Measurements from ENCODE around the gene ZNF415.
A peak's percentile ranks its signal among the peaks of the same experiment; 100 is the strongest.

Gene ZNF415

DNA sequence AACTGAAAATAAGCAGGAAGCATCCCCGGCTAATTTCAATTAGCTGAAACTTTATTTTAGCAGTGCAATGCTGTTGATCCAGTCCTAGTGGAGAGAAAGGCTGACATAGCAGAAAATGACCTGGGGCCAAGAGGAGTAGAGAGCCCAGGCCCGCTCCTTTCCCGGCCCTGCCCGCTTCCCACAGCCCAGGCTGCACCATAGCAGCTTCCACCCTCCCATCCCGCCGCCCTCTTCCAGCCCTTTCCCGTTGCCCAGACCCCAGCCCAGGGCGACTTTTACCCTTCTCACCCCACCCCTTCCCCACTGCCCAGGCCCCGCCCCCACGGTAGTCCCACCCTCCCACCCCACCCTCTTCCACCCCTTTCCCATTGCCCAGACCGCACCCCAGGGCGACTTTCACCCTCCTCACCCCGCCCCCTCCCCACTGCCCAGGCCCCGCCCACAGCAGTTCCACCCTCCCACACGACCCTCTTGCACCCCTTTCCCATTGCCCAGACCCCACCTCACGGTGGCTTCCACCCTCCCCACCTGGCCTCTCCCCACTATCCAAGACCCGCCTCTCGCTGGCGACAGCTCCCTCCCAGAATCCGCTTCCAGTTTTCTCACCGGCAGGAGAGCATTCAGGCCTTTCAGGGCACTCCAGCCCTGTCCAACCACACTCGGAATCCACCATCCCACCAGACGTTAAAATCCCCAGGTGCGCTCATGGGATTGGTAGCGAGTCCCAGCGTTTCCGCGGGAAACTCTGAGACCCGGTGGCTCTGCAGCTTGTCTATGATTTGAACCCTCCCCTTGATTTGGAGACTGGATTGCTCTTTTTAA lies 37.7 kb downstream of the ZNF415 start:
- DNase-seq (ENCODE audit: low read depth, low spot score), result no peak
- H3K4me3 ChIP-seq (ENCODE audit: low read depth, low read length), result no peak overlapping the region
- in situ Hi-C loops (cut with HindIII; ENCODE audit: low sequenced_read_pairs), result no loop called here
- TF ChIP-seq, protein P1, sequence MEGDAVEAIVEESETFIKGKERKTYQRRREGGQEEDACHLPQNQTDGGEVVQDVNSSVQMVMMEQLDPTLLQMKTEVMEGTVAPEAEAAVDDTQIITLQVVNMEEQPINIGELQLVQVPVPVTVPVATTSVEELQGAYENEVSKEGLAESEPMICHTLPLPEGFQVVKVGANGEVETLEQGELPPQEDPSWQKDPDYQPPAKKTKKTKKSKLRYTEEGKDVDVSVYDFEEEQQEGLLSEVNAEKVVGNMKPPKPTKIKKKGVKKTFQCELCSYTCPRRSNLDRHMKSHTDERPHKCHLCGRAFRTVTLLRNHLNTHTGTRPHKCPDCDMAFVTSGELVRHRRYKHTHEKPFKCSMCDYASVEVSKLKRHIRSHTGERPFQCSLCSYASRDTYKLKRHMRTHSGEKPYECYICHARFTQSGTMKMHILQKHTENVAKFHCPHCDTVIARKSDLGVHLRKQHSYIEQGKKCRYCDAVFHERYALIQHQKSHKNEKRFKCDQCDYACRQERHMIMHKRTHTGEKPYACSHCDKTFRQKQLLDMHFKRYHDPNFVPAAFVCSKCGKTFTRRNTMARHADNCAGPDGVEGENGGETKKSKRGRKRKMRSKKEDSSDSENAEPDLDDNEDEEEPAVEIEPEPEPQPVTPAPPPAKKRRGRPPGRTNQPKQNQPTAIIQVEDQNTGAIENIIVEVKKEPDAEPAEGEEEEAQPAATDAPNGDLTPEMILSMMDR (IDR thresholded peaks at IDR 0.05; ENCODE audit: low read depth, low read length), result no peak

DNA sequence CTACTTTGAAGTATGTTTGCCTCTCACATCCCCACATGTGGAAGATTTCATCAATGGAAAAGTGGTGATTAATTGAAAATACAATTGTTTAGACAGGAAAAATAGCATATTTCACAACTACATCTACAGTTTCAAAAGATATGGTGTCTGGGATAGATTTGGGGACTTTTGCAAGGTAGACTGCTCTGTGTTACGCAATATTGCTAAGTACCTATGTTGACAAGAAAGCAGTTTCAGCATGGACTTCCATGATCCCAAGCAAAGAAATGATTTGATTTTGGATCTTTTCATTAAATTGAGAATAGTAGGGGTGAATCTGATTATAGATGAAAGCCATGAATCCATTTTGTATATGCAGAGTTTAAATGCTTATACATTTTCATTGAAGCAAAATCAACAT lies 40.0 kb downstream of the ZNF415 start:
- in situ Hi-C loops (cut with HindIII; ENCODE audit: low sequenced_read_pairs), result no loop called here

GRCh38 chr19:53091413-53092254 lies 41.1 kb downstream of the ZNF415 start:
- in situ Hi-C loops (cut with HindIII; ENCODE audit: low sequenced_read_pairs), result no loop called here

More for the DNA sequence above, 40.0 kb downstream of the ZNF415 start:
- no peak for DNase-seq (ENCODE audit: low read depth, low spot score)
- no peak overlapping the region for H3K4me3 ChIP-seq (ENCODE audit: low read depth, low read length)
- TF ChIP-seq, protein P1 (IDR thresholded peaks at IDR 0.05; ENCODE audit: low read depth, low read length), result no peak

DNA sequence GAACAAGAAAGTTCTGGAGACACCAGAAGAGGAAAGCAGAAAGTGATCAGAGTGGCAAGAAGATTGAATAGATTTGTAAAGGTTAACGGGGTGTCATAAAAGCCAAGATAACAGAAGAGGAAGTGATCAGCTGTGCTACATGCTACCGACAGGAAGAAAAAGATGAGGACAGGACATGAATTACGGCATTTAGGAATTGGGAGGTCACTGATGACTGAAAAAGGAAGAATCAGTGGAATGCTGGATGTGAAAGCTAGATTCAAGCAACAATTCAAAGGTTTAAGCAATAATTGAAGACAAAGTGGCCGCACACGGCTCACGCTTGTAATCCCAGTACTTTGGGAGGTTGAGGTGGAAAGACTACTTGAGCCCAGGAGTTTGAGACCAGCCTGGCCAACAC lies 44.6 kb downstream of the ZNF415 start:
- TF ChIP-seq, protein P1 (IDR thresholded peaks at IDR 0.05; ENCODE audit: low read depth, low read length), result no peak
- no peak for DNase-seq (ENCODE audit: low read depth, low spot score)
- in situ Hi-C loops (cut with HindIII; ENCODE audit: low sequenced_read_pairs), result no loop called here
- no peak overlapping the region for H3K4me3 ChIP-seq (ENCODE audit: low read depth, low read length)

More at GRCh38 chr19:53091413-53092254, 41.1 kb downstream of the ZNF415 start:
- DNase-seq (ENCODE audit: low read depth, low spot score), result no peak
- H3K4me3 ChIP-seq (ENCODE audit: low read depth, low read length), result no peak overlapping the region
- TF ChIP-seq, protein P1 (IDR thresholded peaks at IDR 0.05; ENCODE audit: low read depth, low read length), result no peak

DNA sequence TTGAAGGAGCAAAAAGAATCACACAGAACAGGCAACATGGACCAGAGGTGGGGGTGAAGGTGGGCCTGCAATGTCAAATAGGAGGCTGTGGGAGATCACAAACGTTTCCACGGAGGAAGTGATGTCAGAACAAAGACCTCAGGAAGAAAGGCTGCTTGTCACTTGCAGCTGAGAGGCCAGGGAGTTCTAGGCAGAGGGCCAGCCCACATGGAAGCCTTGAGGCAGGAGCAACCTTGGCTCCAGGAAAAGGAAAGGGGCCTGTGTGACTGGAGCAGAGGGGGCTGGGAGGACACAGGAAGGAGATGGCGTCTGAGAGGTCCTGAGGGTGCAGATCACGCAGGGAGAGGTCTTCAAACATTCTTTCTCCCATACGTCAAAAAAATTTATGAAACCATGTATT lies 45.8 kb downstream of the ZNF415 start:
- in situ Hi-C loops (cut with HindIII; ENCODE audit: low sequenced_read_pairs), result no loop called here
- TF ChIP-seq, protein P1 (IDR thresholded peaks at IDR 0.05; ENCODE audit: low read depth, low read length), result no peak
- no peak overlapping the region for H3K4me3 ChIP-seq (ENCODE audit: low read depth, low read length)
- peak; percentile 25 for DNase-seq (ENCODE audit: low read depth, low spot score)

DNA sequence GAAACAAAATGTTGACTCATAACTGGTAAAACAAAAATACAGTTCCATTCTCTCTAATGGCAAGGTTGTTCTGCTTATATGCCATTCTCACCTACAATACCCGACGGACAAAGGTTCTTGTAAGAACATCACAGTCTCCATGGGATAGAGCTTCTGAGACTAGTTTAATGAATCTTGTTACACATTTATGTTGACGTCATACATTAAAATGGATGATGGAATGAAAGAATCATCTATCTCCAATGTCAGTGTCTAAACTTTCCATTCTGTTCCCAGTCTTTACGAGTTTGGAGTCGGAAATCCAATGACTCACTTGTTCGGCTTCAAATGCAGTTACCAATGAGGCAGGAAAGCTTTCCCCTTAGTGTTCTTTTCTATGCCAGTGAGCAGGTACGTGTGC lies 47.2 kb downstream of the ZNF415 start:
- TF ChIP-seq, protein P1 (IDR thresholded peaks at IDR 0.05; ENCODE audit: low read depth, low read length), result no peak
- no peak for DNase-seq (ENCODE audit: low read depth, low spot score)
- in situ Hi-C loops (cut with HindIII; ENCODE audit: low sequenced_read_pairs), result no loop called here
- no peak overlapping the region for H3K4me3 ChIP-seq (ENCODE audit: low read depth, low read length)
